KMS-11 (cell line): Measurements from ENCODE around the gene C10orf120.

Experiments used
- H2AFZ ChIP-seq: fragments of 200-600 bp; sonication (generic); 2 replicates; pipeline ENCODE4 v1.6.1; 2016; ENCODE audit warnings: antibody characterized with exemption, mixed run types, low read depth
- H3K27ac ChIP-seq: fragments of 200-600 bp; sonication (generic); 2 replicates; pipeline ENCODE4 v1.6.1; 2016; ENCODE audit warnings: mild to moderate bottlenecking, mixed run types
- H3K27me3 ChIP-seq: fragments of 200-600 bp; sonication (generic); 2 replicates; pipeline ENCODE4 v1.6.1; 2017; ENCODE audit warnings: mild to moderate bottlenecking, low read depth, mixed run types, moderate library complexity; ENCODE audit not compliant: insufficient read depth
- H3K36me3 ChIP-seq: fragments of 200-600 bp; sonication (generic); 2 replicates; pipeline ENCODE4 v1.6.1; 2017; ENCODE audit warnings: mild to moderate bottlenecking, mixed run types; ENCODE audit not compliant: insufficient read depth
- H3K4me1 ChIP-seq: fragments of 200-600 bp; sonication (generic); 2 replicates; pipeline ENCODE4 v1.6.1; 2016; ENCODE audit warnings: mild to moderate bottlenecking, low read depth, mixed run types; ENCODE audit not compliant: poor library complexity, severe bottlenecking
- H3K4me2 ChIP-seq: fragments of 200-600 bp; sonication (generic); 2 replicates; pipeline ENCODE4 v1.7.0; 2016; ENCODE audit warnings: mild to moderate bottlenecking, mixed run types
- H3K4me3 ChIP-seq: fragments of 200-600 bp; sonication (generic); IDR thresholded peaks from 2 replicates; pipeline ENCODE4 v1.6.1; 2017; ENCODE audit warnings: low read depth, low read length, mixed read lengths; ENCODE audit not compliant: insufficient read depth
- H3K79me2 ChIP-seq: fragments of 200-600 bp; sonication (generic); 2 replicates; pipeline ENCODE4 v1.6.1; 2016; ENCODE audit warnings: low read depth, mixed run types; ENCODE audit not compliant: insufficient read depth
- H3K9ac ChIP-seq: fragments of 200-600 bp; sonication (generic); 2 replicates; pipeline ENCODE4 v1.6.1; 2016; ENCODE audit warnings: mild to moderate bottlenecking, mixed run types
- H4K20me1 ChIP-seq: fragments of 200-600 bp; sonication (generic); 2 replicates; pipeline ENCODE4 v1.6.1; 2016; ENCODE audit warnings: mild to moderate bottlenecking, mixed run types; ENCODE audit not compliant: insufficient read depth
- CTCF ChIP-seq: fragments of 200-600 bp; sonication (generic); conservative IDR thresholded peaks from 2 replicates; pipeline ENCODE4 v1.6.1; 2017; ENCODE audit warnings: low read depth, mild to moderate bottlenecking, antibody characterized with exemption, low read length, moderate library complexity, mixed read lengths

The C10orf120 gene

GRCh38 chr10:122703483-122704448, 4.1 kb upstream of the C10orf120 start:
- no peak overlapping the region for H3K4me3 ChIP-seq
- H3K27me3 ChIP-seq: no peaks in the 10 kb centered on the region
- H2AFZ ChIP-seq: no peak overlapping the region
- no peak overlapping the region for H3K9ac ChIP-seq
- no peaks in the 10 kb centered on the region for H3K4me1 ChIP-seq
- no peak overlapping the region for H3K27ac ChIP-seq
- H3K79me2 ChIP-seq: no peaks in the 10 kb centered on the region
- TF ChIP-seq CTCF: peak; percentile 88
- no peaks in the 10 kb centered on the region for H4K20me1 ChIP-seq
- H3K36me3 ChIP-seq: no peaks in the 10 kb centered on the region
- no peak overlapping the region for H3K4me2 ChIP-seq

GRCh38 chr10:122702275-122702674, 2.6 kb upstream of the C10orf120 start:
- Histone ChIP-seq H3K9ac (no peak overlapping the region), H3K4me1 (no peaks in the 10 kb centered on the region), H4K20me1 (no peaks in the 10 kb centered on the region), H3K27me3 (no peaks in the 10 kb centered on the region), H3K79me2 (no peaks in the 10 kb centered on the region), H3K36me3 (no peaks in the 10 kb centered on the region), H2AFZ (no peak overlapping the region), H3K27ac (no peak overlapping the region), H3K4me2 (no peak overlapping the region), H3K4me3 (no peak overlapping the region)
- no peak for TF ChIP-seq CTCF

- Histone ChIP-seq H3K79me2 (no peaks in the 10 kb centered on the region), H3K27me3 (no peaks in the 10 kb centered on the region), H2AFZ (no peak overlapping the region), H3K27ac (no peak overlapping the region), H4K20me1 (no peaks in the 10 kb centered on the region), H3K4me2 (no peak overlapping the region), H3K4me1 (no peaks in the 10 kb centered on the region), H3K4me3 (no peak overlapping the region), H3K36me3 (no peaks in the 10 kb centered on the region), H3K9ac (no peak overlapping the region)
- no peak for TF ChIP-seq CTCF
Observed at GRCh38 chr10:122701652-122702051, 2.0 kb upstream of the C10orf120 start.

- H3K79me2 ChIP-seq: no peaks in the 10 kb centered on the region
- no peak overlapping the region for H3K4me3 ChIP-seq
- no peaks in the 10 kb centered on the region for H3K27me3 ChIP-seq
- TF ChIP-seq CTCF: no peak
- H2AFZ ChIP-seq: no peak overlapping the region
- H3K4me1 ChIP-seq: no peaks in the 10 kb centered on the region
- no peak overlapping the region for H3K9ac ChIP-seq
- H3K27ac ChIP-seq: no peak overlapping the region
- no peak overlapping the region for H3K4me2 ChIP-seq
- no peaks in the 10 kb centered on the region for H3K36me3 ChIP-seq
- no peaks in the 10 kb centered on the region for H4K20me1 ChIP-seq
Observed at GRCh38 chr10:122696687-122697086, 3.0 kb downstream of the C10orf120 start.
